Right kidney (tissue), 9 donors: ENCODE data around the gene ZFAND2A.
A peak's percentile ranks its signal among the peaks of the same experiment; 100 is the strongest.
"Not testable (repeated sequence)": the region's sequence is repeated elsewhere in the genome, so short reads cannot be mapped to it uniquely, and the experiment has no call there.

Experiments used
- DNase-seq: peaks from one replicate; pipeline ENCODE4 v3.0.0-alpha.2; 2016
- long read RNA-seq, 8 donors: transcript quantifications; one replicate each; lab custom pipeline, GENCODE V29; 2026

Gene ZFAND2A, protein sequence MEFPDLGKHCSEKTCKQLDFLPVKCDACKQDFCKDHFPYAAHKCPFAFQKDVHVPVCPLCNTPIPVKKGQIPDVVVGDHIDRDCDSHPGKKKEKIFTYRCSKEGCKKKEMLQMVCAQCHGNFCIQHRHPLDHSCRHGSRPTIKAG
- long read RNA-seq, donor 1, transcript ZFAND2A-201 (5 exons, 860 nt), result major isoform, 6 of 8 reads
- long read RNA-seq, donor 1, partial matches to known transcripts, result 0 of 8 reads
- long read RNA-seq, donor 1, other reads (novel, unspliced or antisense), result 0 of 8 reads
- long read RNA-seq, donor 2, transcript ZFAND2A-201 (5 exons, 860 nt), result major isoform, 10 of 36 reads
- long read RNA-seq, donor 2, partial matches to known transcripts, result 24 of 36 reads
- long read RNA-seq, donor 2, other reads (novel, unspliced or antisense), result 0 of 36 reads
- long read RNA-seq, donor 3, partial matches to known transcripts, result 0 of 5 reads
- long read RNA-seq, donor 3, other reads (novel, unspliced or antisense), result 0 of 5 reads
- long read RNA-seq, donor 4, transcript ZFAND2A-201 (5 exons, 860 nt), result major isoform, 8 of 11 reads
- long read RNA-seq, donor 4, partial matches to known transcripts, result 0 of 11 reads
- long read RNA-seq, donor 4, other reads (novel, unspliced or antisense), result 0 of 11 reads
- long read RNA-seq, donor 5, transcript ZFAND2A-201 (5 exons, 860 nt), result major isoform, 14 of 14 reads
- long read RNA-seq, donor 5, partial matches to known transcripts, result 0 of 14 reads
- long read RNA-seq, donor 5, other reads (novel, unspliced or antisense), result 0 of 14 reads
- long read RNA-seq, donor 6, transcript ZFAND2A-201 (5 exons, 860 nt), result major isoform, 9 of 10 reads
- long read RNA-seq, donor 6, partial matches to known transcripts, result 0 of 10 reads
- long read RNA-seq, donor 6, other reads (novel, unspliced or antisense), result 0 of 10 reads
- long read RNA-seq, donor 7, transcript ZFAND2A-201 (5 exons, 860 nt), result major isoform, 10 of 12 reads
- long read RNA-seq, donor 7, partial matches to known transcripts, result 0 of 12 reads
- long read RNA-seq, donor 7, other reads (novel, unspliced or antisense), result 0 of 12 reads
- long read RNA-seq, donor 8, transcript ZFAND2A-201 (5 exons, 860 nt), result major isoform, 8 of 14 reads
- long read RNA-seq, donor 8, partial matches to known transcripts, result 5 of 14 reads
- long read RNA-seq, donor 8, other reads (novel, unspliced or antisense), result 0 of 14 reads

- DNase-seq, result peak; percentile 88
Measured at GRCh38 chr7:1159891-1160669, at the start of gene ZFAND2A. ZFAND2A (minus strand) TSS chr7:1160196; CDS start chr7:1158212, 1,984 bp downstream.

DNA sequence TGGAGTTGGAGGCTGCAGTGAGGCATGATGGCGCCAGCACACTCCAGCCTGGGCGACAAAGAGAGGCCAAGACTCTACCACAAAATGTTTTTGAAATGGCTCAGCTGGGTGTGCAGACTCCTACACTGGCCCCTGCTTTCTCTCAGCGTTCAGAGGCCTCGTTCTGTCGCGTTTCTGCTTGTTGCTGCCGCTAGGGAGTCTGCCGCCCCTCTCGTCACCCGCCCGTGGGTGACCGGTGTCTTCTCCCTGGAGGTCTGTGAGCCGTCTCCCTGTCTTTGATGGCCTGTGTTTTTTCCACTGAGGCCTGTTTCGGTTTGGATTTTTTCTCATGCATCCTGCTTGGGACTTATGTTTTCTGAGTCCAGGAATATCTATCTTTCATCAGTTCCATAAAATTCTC lies 49.1 kb upstream of the ZFAND2A start:
- no peak for DNase-seq

GRCh38 chr7:1205742-1206141 lies 45.7 kb upstream of the ZFAND2A start:
- DNase-seq, result not testable (repeated sequence)

- DNase-seq, result no peak
Measured at GRCh38 chr7:1204460-1205140, 44.6 kb upstream of the ZFAND2A start.

GRCh38 chr7:1202914-1203313 lies 42.9 kb upstream of the ZFAND2A start:
- DNase-seq, result not testable (repeated sequence)

- DNase-seq, result no peak
Measured at GRCh38 chr7:1201916-1202315, 41.9 kb upstream of the ZFAND2A start.

DNA sequence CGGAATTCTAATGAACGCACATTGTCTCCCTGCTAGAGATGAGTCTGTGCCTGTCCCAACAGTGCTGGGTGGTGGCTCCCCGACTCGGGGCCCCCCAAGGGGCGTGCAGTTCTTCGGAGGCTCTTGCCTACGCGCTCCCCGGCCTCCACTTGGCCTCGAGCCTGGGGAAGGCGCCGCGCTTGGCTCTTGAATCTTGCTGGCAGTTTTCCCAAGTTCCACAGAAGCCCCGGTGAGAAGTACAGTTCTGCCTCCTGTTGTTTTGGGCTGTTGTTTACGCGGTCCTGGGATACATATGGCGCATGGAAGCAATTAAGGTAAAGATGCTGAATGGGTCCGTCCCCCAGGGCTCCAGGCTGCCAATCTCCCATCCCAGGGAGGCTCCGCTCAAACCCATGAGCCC lies 40.0 kb upstream of the ZFAND2A start:
- no peak for DNase-seq

DNA sequence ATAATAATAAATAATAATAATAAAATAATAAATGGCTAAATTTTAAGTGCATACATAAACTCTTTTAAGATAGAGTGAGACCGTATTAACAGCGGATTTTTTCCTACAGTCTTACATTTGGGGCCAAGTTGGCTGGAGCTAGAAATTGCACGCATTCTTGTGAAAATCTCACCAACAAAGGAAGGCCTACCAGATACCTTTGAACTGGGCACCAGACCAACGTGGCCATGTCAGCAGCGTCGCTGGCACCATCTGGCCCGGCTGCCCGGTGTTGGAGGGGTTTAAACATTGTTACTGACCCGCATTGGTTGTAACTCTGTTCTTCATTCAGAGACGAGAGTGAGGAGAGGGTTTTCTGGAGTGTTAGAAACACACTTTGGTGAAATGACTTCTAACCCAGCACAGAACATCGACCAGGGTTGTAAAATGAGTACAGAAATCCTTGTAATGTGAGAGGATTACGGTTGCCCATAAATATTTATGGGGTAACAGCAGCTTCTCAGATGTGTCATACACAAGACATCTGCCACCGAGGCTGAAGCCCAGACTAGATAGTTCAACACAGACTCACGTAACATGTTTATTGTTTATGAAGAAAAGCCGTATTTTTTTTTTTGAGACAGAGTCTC lies 38.1 kb upstream of the ZFAND2A start:
- DNase-seq, result no peak

DNA sequence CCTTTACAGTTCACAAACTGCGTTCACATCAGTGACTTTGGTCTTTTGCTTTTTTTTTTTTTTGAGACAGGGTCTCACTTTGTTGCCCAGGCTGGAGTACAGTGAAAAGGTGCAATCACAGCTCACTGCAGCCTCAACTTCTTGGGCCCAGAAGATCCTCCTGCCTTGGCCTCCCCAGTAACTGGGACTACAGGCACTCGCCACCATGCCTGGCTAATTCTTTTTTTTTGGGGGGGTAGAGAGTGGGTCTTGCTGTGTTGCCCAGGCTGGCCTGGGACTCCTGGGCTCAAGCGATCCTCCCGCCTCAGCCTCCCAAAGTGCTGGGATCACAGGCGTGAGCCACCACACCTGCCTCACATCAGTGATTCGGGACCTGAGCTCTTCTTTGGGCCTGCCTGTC lies 37.0 kb upstream of the ZFAND2A start:
- no peak for DNase-seq

DNA sequence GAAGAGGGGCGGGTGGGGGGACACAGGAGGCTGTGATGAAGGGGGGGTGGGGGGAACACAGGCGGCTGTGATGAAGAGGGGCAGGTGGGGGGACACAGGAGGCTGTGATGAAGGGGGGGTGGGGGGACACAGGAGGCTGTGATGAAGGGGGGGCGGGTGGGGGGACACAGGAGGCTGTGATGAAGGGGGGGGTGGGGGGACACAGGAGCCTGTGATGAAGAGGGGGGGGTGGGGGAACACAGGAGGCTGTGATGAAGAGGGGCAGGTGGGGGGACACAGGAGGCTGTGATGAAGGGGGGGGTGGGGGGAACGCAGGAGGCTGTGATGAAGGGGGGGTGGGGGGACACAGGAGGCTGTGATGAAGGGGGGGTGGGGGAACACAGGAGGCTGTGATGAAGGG lies 36.4 kb upstream of the ZFAND2A start:
- not testable (repeated sequence) for DNase-seq

GRCh38 chr7:1193593-1194424 lies 33.8 kb upstream of the ZFAND2A start:
- DNase-seq, result peak; percentile 63

DNA sequence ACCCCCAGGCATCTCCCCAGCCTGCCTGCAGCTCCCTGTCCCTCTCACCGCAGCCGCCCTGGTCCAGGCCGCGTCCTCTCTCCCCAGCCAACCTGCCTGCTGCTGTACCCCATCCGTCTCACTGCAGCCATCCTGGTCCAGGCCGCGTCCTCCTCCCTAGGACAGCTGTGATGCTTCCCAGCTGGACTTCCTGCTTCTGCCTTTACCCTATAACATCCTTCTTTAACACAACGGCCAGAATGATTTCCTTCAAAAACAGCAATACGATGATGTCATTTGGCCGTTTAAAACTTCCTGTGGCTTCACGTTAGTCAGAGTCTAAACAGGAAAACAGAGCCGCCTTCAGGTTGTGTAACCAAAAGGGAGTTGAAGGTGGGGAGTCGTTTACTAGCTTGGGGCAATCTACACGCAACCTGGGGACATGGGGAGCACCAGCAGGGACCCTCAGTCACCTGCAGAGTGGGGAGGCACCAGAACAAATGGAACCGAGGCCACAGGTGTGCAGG lies 32.2 kb upstream of the ZFAND2A start:
- DNase-seq, result no peak

DNA sequence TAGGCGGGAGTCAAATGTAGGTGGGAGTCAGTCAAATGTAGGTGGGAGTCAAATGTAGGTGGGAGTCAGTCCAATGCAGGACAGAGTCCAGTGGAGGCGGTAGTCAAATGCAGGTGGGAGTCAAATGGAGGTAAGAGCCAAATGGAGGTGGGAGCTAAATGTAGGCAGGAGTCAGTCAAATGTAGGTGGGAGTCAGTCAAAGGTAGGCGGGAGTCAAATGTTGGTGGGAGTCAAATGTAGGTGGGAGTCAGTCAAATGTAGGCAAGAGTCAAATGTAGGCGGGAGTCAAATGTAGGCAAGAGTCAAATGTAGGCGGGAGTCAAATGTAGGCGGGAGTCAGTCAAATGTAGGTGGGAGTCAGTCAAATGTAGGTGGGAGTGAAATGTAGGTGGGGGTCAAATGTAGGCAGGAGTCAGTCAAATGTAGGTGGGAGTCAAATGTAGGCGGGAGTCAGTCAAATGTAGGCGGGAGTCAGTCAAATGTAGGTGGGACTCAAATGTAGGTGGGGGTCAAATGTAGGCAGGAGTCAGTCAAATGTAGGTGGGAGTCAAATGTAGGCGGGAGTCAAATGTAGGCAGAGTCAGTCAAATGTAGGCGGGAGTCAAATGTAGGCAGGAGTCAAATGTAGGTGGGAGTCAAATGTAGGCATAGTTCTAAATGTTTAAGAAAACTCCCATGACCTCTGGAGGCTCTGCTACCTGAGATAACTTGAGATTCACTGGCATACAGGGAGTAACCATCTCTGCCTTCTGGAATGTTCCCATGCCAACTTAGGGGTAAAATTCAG lies 30.2 kb upstream of the ZFAND2A start:
- DNase-seq, result no peak

DNA sequence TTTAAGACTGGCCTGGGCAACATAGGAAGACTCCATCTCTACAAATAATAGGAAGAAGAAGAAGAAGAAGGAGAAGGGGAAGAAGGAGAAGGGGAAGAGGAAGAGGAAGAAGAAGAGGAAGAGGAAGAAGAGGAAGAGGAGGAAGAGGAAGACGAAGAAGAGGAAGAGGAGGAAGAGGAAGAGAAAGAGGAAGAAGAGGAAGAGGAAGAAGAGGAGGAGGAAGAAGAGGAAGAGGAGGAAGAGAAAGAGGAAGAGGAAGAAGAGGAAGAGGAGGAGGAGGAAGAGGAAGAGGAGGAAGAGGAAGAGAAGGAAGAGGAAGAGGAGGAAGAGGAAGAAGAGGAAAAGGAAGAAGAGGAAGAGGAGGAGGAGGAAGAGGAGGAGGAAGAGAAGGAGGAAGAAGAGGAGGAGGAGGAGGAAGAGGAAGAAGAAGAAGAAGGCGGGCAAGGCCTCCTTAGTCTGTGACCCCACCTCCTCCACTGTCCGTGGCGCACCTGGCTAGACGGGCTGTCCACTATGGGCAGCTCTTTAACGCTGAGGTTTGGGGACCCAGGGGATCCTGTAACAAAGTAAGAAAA lies 28.8 kb upstream of the ZFAND2A start:
- DNase-seq, result no peak

- DNase-seq, result no peak
Measured at GRCh38 chr7:1187127-1187526, 27.1 kb upstream of the ZFAND2A start.

- DNase-seq, result no peak
Measured at GRCh38 chr7:1181640-1182039, 21.6 kb upstream of the ZFAND2A start.

- DNase-seq, result no peak
Measured at GRCh38 chr7:1181031-1181430, 21.0 kb upstream of the ZFAND2A start.

DNA sequence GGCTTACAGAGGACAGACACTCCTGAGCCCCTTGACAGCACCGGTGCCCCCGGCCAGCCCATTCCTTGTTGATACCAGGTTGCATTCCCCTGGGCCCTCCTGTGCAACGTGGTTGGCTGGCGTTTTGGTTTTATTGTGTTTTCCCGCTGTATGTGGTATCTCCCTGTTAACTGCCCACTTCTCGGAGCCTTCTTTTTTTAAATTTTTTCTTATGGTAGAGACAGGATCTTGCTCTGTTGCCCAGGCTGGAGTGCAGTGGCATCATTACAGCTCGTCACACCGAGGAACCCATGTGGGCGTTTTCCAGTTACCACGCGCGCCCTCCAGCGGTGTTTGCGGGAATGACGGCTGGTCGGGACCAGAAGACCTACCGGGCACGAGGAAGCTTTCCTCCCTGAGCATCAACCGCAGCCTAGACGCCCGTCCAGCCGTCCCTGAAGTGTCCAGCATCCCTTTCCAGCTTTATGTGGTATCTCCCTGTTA lies 16.9 kb upstream of the ZFAND2A start:
- DNase-seq, result no peak
